GM15510 (cell line): ENCODE data around the gene SPNS2.

Experiments
- POLR2A ChIP-seq: IDR thresholded peaks from 3 replicates; pipeline ENCODE4 v1.6.1; 2011; ENCODE audit warnings: borderline replicate concordance; ENCODE audit not compliant: insufficient read length; ENCODE audit errors: extremely low read depth

The SPNS2 gene

DNA sequence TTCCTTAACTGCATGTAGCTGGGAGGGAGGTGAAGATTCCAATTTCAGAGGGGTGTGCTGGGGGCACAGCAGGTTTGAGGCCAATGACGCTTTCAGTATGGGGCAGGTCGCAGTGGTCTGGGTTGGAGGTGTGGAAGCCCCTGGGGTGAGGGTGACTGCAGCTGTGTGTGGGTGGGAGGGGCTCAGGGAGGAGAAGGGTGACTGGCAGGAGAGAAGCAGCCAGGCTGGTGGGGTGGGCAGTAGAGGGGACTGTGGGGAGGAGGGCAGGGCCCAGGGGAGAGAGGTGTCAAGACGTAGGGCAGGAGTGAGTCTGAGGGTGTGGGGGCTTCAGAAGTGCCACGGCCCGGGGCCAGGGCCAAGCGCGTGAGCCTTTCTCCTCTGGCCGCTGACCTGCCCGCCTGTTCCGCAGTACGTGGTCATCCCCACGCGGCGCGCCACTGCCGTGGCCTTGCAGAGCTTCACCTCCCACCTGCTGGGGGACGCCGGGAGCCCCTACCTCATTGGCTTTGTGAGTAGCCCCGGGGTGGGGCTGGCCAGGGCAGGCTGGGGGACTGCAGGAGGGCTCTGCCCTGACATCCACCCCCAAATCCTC lies 37.1 kb downstream of the SPNS2 start:
- TF ChIP-seq POLR2A = no peak

DNA sequence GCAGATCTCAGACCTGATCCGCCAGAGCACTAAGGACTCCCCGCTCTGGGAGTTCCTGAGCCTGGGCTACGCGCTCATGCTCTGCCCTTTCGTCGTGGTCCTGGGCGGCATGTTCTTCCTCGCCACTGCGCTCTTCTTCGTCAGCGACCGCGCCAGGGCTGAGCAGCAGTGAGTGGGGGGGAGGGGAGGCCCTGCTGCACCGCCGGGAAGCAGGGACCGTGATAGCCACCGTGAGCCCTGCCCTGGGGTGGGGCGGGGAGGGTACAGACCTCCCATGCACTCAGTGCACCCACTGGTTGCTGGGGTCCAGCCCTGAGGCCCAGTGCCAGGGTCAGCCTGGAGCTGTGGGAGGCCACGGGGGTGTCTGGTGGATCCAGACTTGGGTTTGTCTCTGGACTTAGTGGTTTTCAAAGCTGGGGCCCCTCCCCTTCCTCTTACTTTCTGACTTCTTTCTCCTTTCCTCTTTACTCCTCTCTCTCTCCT lies 37.6 kb downstream of the SPNS2 start:
- TF ChIP-seq POLR2A = no peak

DNA sequence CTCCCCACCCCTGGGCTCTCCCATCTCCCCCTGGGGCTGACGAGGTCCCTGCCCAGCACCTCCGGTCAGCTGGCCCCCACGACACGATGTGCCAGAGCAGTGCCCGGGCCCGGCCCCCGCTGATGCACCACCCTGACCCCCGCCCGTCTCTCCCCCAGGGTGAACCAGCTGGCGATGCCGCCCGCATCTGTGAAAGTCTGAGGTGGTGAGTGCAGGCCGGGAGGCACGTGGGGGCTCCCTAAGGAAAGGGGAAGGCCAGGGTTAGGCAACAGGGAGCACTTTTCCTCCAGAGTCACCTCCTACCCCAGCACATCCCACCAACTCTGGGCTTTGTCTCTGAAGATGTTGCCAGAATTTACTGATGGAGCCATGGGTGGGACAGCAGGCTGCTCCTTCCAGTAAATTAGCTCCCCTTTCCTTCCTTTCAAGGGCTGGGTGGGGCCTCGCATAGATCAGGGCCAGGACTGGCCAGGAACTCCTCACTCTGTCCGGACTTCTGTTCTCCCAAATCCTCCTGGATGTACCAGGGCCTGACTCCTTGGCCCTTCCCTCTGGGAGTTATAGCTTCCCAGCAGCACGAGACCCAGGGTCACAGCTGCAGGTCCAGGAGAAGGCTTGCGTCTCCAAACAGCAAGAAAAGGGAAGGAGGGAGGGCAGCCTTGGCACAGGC lies 38.2 kb downstream of the SPNS2 start:
- TF ChIP-seq POLR2A = no peak

DNA sequence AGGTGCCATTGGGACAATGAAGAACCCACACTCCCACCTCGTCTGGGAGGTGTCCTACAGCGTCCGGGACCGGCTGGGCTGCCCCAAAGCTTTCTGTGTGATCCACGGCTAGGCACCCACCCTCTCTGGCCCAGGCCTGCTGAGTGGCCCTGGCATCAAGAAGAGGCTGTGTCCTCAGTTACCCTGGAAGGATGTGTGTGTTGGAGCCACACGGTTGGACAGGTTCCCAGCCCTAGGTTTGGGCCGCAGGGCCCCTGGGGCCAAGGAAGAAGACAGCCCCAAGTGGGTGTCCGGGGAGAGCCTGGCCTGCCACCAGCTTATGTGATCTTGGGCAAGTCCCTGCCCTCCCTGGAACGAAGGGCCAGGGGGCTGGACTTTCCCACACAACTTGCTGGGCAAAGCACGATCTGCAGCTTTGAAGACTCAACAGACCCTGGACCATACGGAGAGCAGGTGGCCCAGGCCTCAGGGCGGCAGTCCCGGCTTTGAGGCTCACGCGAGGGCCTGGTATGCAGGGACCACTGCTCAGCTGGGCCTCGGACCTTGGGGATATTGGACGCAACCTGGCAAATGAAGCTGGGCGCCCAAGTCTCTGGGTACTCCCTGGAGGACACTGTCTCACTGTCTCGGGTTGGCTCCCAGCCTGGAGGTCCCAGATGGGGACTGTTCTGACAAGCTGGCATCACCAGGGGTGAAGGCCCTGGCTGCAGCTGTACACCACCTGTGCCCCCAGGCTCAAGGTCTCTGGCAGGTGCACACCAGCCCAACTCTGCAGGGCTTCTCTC lies 39.0 kb downstream of the SPNS2 start:
- no peak for TF ChIP-seq POLR2A

DNA sequence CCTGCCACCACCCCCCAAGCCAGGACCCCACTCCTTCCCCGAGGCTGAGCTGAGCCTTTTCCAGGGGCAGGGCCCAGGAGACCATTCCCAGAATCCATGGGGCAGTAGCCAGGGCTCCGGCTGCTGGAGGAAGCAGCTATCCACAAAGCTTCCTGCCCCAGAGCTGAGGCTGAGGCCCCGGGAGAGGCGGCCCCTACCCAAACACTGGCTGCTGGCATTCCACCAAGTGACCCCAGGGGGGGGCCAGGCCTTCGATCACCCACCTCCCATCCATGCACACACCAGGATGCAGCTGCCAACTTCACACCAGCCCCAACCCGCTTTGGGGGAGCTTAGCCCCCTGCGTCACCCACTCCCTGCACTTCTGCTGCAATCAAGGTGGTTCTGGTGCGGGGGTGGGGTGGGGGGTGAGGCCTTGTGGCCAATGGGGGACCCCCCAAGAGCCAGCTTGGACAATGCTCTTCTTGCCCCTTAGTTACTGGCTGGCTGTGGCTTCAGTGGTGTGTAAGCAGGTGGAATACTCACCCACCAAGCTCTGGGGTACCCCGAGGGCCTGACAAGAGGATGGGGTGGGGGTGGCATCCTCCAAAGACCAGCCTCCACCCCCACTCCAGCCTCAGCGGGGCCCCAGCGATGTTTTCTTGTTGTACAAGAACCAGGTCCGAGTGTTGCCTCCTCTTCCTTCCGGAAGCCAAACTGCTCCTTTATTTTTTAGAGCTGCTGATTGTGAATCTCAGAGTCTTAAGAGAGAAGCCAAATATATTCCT lies 39.7 kb downstream of the SPNS2 start:
- TF ChIP-seq POLR2A = no peak

DNA sequence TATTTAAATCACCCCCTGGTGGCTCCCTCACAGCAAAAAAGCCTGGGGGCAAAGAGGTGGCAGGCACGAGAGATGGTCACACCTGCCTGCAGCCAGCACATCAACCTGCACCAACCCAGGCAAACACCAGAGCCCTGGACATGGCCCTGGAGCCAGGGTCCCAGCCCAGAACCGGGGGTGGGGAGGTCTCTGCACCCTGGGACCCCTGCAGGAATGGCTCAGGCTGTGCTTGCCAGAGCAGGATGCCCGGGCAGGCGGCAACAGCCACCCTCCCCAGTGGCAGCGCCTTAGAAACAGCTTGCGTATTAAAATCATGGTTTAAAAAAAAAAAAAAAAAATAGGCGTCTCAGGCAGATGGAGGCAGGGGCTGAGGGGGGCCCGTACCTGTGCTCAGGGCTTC lies 40.3 kb downstream of the SPNS2 start:
- TF ChIP-seq POLR2A = no peak

DNA sequence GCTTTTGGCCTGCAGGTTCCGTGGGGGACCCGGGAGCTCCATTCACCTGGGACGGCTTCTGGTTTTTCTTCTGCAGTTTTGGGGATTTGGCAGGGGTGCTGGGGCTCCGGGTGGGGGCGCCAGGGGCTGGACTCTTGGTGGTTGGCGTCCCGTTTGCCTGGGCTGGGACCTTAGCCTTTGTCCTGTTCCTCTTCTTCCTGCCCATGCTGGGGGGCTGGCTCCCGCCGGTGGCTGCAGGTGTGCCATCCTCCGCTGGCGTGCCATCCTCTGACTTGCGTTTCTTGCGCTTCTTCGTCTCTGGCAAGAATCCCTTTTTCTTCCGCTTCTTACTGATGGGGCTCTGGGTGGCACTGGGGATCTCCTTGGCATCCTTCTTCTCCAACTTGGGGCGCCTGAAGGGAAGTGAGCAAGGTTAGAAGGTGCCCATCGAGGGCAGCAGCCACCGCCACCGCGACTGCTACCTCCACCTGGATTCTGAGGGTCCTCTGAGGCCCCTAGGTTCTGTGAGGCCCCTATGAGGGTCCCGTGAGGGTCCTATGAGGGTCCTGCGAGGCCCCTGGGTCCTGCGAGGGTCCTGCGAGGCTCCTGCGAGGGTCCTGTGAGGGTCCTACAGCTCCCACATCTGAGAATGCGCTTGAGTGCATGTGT lies 41.0 kb downstream of the SPNS2 start:
- no peak for TF ChIP-seq POLR2A

DNA sequence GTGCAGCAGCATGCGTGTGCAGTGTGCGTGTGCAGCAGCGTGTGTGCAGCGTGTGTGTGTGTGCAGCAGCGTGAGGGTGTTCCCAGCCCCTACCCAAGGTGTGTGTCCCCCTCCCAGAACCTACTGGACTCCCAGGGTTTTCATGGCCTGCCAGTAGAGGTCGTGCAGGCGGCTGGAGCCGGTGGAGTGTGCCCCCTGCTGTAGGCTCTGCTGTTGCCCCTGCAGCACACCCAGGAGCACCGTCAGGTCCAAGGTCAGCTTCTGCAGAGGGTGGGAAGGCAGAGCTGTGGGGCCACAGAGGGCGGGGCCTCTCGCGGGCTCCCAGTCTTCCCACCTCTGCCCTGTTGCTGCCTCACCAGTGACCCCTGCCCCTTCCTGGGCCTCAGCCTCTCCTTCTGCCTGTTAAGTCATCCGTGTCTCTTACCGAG lies 41.6 kb downstream of the SPNS2 start:
- no peak for TF ChIP-seq POLR2A

DNA sequence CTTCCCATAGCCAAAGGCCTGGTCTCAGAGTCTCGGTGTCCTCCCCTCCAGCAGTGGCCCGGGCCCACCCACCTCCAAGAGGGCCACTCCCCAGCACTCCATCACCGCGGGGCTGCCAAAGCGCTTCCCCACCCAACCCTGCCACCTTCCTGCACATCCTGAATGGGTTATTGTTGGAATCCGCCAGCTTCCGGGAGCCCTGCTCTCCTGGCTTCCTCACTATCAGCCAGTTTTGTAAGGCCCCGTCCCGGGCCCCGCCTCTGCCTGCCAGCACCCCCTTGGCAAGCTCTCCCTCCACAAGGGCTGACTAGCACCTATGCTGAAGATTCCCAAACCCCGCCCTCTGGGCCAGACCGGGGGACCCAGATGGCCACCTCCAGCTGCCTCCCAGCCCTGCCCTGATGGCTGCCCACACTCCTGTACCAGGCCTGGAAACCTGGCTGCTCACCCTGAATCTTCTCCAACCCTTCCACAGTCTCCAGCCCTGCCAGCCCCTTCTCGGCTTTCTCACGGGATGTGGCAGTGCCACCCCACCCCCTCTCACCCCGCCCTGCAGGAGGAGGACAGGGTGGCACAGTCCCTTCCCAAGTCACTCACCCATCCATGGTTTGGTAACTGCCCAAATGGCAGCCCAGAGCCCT lies 42.1 kb downstream of the SPNS2 start:
- no peak for TF ChIP-seq POLR2A

DNA sequence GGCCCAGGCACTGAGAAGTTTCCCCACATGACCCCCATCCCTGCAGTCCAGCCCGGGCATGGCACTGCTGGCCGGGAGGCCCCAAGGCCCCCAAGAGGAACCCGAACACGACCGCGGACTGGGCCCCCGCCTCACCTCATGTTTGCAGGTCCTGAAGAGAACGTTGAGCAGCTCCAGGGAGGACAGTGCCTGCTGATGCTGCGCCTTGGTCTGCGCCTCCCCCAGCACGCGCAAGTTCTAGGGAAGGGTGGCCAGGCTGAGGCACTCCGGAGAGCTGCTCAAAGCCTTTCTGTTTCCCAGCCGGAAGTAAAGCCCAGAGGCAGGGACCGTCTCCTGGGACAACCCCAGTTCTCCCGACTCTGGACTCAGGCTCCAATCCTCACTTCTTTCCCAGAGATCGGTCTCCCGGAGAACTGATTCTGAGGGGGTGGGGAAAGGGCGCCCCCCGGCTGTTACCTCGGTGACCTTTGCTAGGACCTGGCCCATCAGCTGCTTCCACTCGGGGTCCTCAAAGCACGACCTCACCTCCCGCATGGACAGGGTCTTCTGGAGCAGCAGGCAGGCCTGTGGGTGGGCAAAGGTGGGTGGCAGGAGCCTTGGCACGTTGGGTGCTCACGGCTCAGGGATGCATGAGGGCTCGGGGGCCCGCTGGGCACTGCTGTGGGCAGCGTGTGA lies 42.8 kb downstream of the SPNS2 start:
- TF ChIP-seq POLR2A = no peak

DNA sequence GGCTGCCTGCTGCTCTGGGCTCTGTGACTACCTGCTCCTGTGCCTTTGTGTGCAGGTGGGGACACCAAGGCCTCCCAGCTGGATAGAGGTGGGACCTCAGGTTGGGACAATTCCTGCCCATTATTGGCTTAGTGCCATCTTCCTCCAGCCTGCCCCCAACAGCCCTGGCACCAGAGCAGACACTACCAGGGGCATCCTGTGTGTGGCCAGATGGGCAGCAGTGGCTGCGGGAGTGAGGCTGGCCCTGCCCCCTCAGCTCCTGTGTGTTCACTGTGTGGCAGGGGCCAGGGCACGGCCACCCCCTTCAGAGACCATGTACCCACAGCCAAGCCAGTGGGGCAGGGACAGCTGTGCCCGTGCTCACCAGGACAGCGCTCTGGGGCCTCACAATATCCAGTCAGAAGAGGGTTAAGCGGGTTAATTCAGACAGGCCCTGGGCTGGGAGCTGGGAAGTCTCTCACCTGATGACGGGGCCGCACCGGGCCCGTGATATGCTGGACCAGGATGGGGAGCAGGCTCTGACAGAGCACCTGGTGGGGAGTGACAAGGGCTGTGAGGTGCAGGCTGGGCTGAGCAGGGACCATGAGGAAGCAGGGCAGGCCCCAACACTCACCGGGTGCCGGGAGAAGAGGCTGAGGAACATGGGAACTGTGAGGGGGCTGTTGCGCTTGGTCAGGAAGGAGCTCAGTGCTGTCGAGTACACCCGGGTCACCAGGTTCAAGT lies 43.5 kb downstream of the SPNS2 start:
- no peak for TF ChIP-seq POLR2A

DNA sequence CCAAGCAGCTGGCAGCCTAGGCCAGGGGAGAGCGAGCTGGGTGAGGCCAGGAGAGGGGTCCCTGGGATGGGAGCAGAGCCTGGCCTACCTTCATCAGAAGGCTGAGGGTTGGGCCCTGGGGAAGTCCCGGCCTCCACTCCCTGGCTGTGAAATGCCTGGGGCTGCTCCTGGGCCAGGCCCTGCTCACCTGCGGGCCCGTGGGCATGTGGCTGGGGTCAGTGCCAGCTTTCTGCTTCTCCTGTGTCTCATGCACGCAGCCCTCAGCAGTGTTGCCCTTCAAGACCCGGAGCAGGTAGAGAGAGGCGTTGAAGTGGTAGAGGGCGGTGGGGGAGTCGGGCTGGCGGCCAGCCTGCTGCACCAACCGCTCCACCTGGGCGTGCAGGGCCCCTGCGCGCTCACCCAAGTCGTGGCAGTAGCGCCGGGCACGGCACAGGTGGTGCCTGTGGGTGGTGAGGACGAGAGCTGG lies 44.1 kb downstream of the SPNS2 start:
- no peak for TF ChIP-seq POLR2A

DNA sequence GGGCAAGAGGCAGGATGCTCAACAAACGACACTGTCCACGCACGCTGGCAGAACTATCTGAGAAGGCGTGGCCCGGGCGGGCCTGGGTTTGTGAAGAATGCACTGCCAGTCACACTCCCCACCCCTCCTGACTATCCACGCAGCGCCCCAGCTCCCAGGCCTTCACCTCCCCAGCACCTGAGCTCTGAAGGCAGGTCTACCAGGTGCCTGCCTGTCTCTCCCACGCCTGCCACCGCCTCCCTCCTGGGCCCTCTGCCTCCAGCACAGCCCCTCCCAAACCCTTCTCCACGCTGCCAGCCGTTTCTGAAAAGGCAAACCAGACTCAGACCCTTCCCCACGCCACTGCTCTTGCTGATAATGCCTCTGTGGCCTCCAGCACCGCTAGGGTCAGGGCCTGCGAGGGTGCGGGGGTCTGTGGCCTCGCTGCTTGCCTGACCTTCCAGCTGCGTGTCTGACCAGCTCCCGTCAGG lies 44.9 kb downstream of the SPNS2 start:
- no peak for TF ChIP-seq POLR2A
